Nephron progenitor cell (in vitro differentiated cells): ENCODE data around the gene FAM98C.

Experiments used
- DNase-seq: peaks from one replicate; pipeline ENCODE4 v3.0.0; 2021
- H3K27ac Mint-ChIP-seq: 2 replicates; pipeline ENCODE4 v1.8.0; 2021; ENCODE audit warnings: mild to moderate bottlenecking, moderate library complexity, mixed read lengths
- H3K27me3 Mint-ChIP-seq: 2 replicates; pipeline ENCODE4 v1.8.0; 2021; ENCODE audit warnings: mild to moderate bottlenecking, low read depth, mixed read lengths; ENCODE audit not compliant: poor library complexity
- H3K36me3 Mint-ChIP-seq: 2 replicates; pipeline ENCODE4 v1.8.0; 2021; ENCODE audit warnings: low read depth, mixed read lengths
- H3K4me1 Mint-ChIP-seq: 2 replicates; pipeline ENCODE4 v1.8.0; 2021; ENCODE audit warnings: mixed read lengths
- H3K4me3 Mint-ChIP-seq: 2 replicates; pipeline ENCODE4 v1.8.0; 2021; ENCODE audit warnings: mild to moderate bottlenecking, moderate library complexity, mixed read lengths
- H3K9me3 Mint-ChIP-seq: 2 replicates; pipeline ENCODE4 v1.8.0; 2021; ENCODE audit warnings: mild to moderate bottlenecking, moderate library complexity, mixed read lengths
- CTCF ChIP-seq: fragments of 200-600 bp; sonication (generic); IDR thresholded peaks from 2 replicates; pipeline ENCODE4 v1.5.0; 2021; ENCODE audit warnings: antibody characterized with exemption

FAM98C gene

GRCh38 chr19:38402967-38403674 lies at the start of gene FAM98C:
FAM98C (plus strand) TSS chr19:38403093; CDS start chr19:38403154, 61 bp downstream.
- H3K4me3 Mint-ChIP-seq = peak within 1 kb of the TSS; percentile 80
- H3K4me1 Mint-ChIP-seq = peaks cover 13% of the 10 kb centered on the region
- peaks cover 6% of the 10 kb centered on the region for H3K36me3 Mint-ChIP-seq
- peak; percentile 95 for TF ChIP-seq CTCF
- H3K27ac Mint-ChIP-seq = no peak within 1 kb of the TSS
- peak; percentile 98 for DNase-seq
- peaks cover 26% of the 10 kb centered on the region for H3K27me3 Mint-ChIP-seq
- H3K9me3 Mint-ChIP-seq = no peaks in the 10 kb centered on the region

GRCh38 chr19:38355728-38356725 lies 46.9 kb upstream of the FAM98C start:
- H3K4me1 Mint-ChIP-seq = peaks cover 27% of the 10 kb centered on the region
- peaks cover 64% of the 10 kb centered on the region for H3K27me3 Mint-ChIP-seq
- DNase-seq = no peak
- H3K36me3 Mint-ChIP-seq = no peaks in the 10 kb centered on the region
- H3K27ac Mint-ChIP-seq = no peak overlapping the region
- peaks cover 3% of the 10 kb centered on the region for H3K9me3 Mint-ChIP-seq
- TF ChIP-seq CTCF = no peak
- no peak overlapping the region for H3K4me3 Mint-ChIP-seq

DNA sequence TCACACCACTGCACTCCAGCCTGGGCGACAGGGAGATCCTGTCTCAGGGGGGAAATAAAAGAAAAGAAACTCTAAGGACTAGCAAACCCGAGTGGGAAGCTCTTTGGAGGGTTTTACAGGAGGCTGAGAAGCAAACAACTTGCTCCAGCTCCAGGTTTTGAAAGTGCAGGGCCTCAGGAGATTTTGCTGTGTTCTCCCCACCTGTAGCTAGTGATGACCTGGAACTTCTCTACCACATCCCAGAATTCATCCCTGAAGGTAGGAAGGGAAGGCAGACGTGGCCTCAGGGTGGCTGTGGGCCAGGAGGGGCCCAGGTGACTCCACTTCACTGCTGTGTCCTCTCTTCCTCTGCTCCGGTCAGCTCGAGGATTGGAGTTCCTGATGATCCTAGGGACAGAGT lies 44.8 kb upstream of the FAM98C start:
- no peak for TF ChIP-seq CTCF
- Mint-ChIP-seq H3K9me3 (peaks cover 3% of the 10 kb centered on the region), H3K36me3 (no peaks in the 10 kb centered on the region), H3K4me3 (no peak overlapping the region), H3K27ac (no peak overlapping the region), H3K27me3 (peaks cover 74% of the 10 kb centered on the region), H3K4me1 (peaks cover 23% of the 10 kb centered on the region)
- DNase-seq = no peak

DNA sequence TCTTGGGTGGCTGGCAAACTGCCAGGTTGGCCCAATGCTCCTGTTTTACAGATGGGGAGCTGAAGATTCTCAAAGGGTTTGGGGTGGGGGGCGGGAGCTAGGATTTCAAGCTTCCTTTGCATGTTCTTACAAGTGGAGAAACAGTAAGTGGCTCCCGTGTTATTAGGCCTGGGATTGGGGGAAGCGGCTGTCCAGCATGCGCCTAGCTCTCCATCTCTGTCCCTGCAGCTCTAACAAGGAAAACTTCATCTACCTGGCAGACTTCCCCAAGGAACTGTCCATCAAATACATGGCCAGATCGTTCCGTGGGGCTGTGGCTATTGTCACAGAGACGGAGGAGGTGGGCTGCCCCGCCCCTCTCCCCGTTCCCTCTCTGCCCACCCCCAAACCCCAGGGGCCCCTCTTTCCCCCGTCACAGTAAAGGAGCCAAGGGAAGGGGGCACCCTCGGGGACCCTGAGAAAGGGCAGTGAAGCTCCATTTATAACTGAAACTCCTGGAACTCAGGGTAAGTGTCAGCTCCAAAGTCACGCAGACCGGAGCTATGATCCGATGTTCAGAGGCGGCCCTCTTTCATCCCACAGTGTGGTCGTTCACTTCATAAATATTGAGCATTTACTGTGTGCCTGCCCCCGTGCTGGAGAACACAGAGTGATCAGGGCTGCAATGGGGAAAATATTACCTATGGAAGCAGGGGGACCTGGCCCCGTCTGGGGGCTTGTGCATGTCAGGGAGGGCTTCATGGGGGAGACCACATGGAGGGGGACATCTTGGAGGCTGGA lies 43.5 kb upstream of the FAM98C start:
- H3K9me3 Mint-ChIP-seq = peaks cover 3% of the 10 kb centered on the region
- no peak overlapping the region for H3K27ac Mint-ChIP-seq
- no peak for TF ChIP-seq CTCF
- H3K36me3 Mint-ChIP-seq = no peaks in the 10 kb centered on the region
- peaks cover 72% of the 10 kb centered on the region for H3K27me3 Mint-ChIP-seq
- peaks cover 16% of the 10 kb centered on the region for H3K4me1 Mint-ChIP-seq
- peak overlapping the region; percentile 64 for H3K4me3 Mint-ChIP-seq
- no peak for DNase-seq

DNA sequence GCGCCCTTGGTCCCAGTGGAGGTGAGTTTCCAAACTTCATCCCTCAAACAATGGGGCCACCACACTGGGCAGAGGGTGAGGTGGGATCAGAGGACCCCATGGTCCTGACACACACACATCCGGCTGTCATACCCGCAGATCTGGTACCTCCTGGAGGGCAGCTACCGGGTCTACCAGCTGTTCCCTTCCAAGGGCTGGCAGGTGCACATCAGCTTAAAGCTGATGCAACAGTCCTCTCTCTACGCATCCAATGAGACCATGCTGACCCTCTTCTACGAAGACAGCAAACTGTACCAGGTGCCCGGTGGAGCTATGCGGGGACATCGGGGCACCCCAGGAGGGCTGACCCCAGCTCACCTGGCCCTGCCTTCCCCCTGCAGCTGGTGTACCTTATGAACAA lies 42.5 kb upstream of the FAM98C start:
- H3K4me1 Mint-ChIP-seq = peaks cover 12% of the 10 kb centered on the region
- peaks cover 9% of the 10 kb centered on the region for H3K9me3 Mint-ChIP-seq
- no peaks in the 10 kb centered on the region for H3K36me3 Mint-ChIP-seq
- no peak for DNase-seq
- H3K4me3 Mint-ChIP-seq = peak overlapping the region; percentile 84
- no peak overlapping the region for H3K27ac Mint-ChIP-seq
- no peak for TF ChIP-seq CTCF
- H3K27me3 Mint-ChIP-seq = peaks cover 76% of the 10 kb centered on the region
